ENCODE results near the gene PELO.

- no peak for TF ChIP-seq CTCF (IDR thresholded peaks at IDR 0.05; ENCODE audit: low read depth, low read length)
- no peak for TF ChIP-seq POLR2A (IDR thresholded peaks at IDR 0.05; ENCODE audit: extremely low read depth, insufficient read length)
- TF ChIP-seq MAX (IDR thresholded peaks at IDR 0.05; ENCODE audit: low read depth, low read length), result no peak
- TF ChIP-seq MYC (IDR thresholded peaks at IDR 0.05; ENCODE audit: low read depth, low read length), result no peak
Observed at GRCh38 chr5:52788505-52788821, 747 bp downstream of the PELO start.
